Breast epithelium (tissue), 3 donors: ENCODE measurements around the gene FBXW8.

Source experiments
- CTCF ChIP-seq, 3 donors: fragments of 450-650 bp; IDR thresholded peaks; one replicate each; pipeline ENCODE4 v1.5.1; 2016 to 2017; ENCODE audit warnings: antibody characterized with exemption in 3 of 3, mild to moderate bottlenecking in 3 of 3, moderate library complexity in 3 of 3
- POLR2AphosphoS5 ChIP-seq, 3 donors: sonication (generic); formaldehyde crosslinking; IDR thresholded peaks; one replicate each; pipeline ENCODE4 v1.6.1; 2017; ENCODE audit warnings: antibody characterized with exemption in 3 of 3

- TF ChIP-seq CTCF (IDR thresholded peaks at IDR 0.05) (no peak), POLR2AphosphoS5 (IDR thresholded peaks at IDR 0.05) (no peak)
These were observed 31.1 kb upstream of the FBXW8 start for GRCh38 chr12:116879509-116880212.
